Activated naive CD8-positive, alpha-beta T cell treated with anti-CD3 and anti-CD28 coated beads, Interleukin-2, amount 50 U/mL, for 24 hours (primary cell): ENCODE data around the gene ARID1B.
A peak's percentile ranks its signal among the peaks of the same experiment; 100 is the strongest.
"Not testable (repeated sequence)": the region's sequence is repeated elsewhere in the genome, so short reads cannot be mapped to it uniquely, and the experiment has no call there.

Experiments used
- ATAC-seq: fragments of 150-1000 bp; cut with Tn5 transposase; one replicate; pipeline ENCODE4 v1.10.0; 2021
- DNase-seq: peaks from one replicate; pipeline ENCODE4 v3.0.0; 2021
- H3K27ac Mint-ChIP-seq: one replicate; pipeline ENCODE4 v1.8.0; 2021; ENCODE audit warnings: mild to moderate bottlenecking, mixed read lengths
- H3K27me3 Mint-ChIP-seq: one replicate; pipeline ENCODE4 v1.8.0; 2021; ENCODE audit warnings: mixed read lengths
- H3K36me3 Mint-ChIP-seq: one replicate; pipeline ENCODE4 v1.8.0; 2021; ENCODE audit warnings: low read depth, mixed read lengths
- H3K4me1 Mint-ChIP-seq: one replicate; pipeline ENCODE4 v1.8.0; 2021; ENCODE audit warnings: mixed read lengths
- H3K4me3 Mint-ChIP-seq: one replicate; pipeline ENCODE4 v1.8.0; 2021; ENCODE audit warnings: mild to moderate bottlenecking, moderate library complexity, mixed read lengths
- H3K9me3 Mint-ChIP-seq: one replicate; pipeline ENCODE4 v1.8.0; 2021; ENCODE audit warnings: mixed read lengths

ARID1B gene

GRCh38 chr6:157021993-157022740, 245.0 kb downstream of the ARID1B start:
- peak overlapping the region; percentile 90 for H3K4me3 Mint-ChIP-seq
- peaks cover 9% of the 10 kb centered on the region for H3K9me3 Mint-ChIP-seq
- H3K36me3 Mint-ChIP-seq = peaks cover 5% of the 10 kb centered on the region
- DNase-seq (peak; percentile 85), ATAC-seq (peak; percentile 65)
- peaks cover 64% of the 10 kb centered on the region for H3K4me1 Mint-ChIP-seq
- peak overlapping the region; percentile 98 for H3K27ac Mint-ChIP-seq
- no peaks in the 10 kb centered on the region for H3K27me3 Mint-ChIP-seq

GRCh38 chr6:157023958-157024357, 246.8 kb downstream of the ARID1B start:
- peaks cover 9% of the 10 kb centered on the region for H3K9me3 Mint-ChIP-seq
- H3K27ac Mint-ChIP-seq = no peak overlapping the region
- no peaks in the 10 kb centered on the region for H3K27me3 Mint-ChIP-seq
- ATAC-seq (no peak), DNase-seq (no peak)
- H3K36me3 Mint-ChIP-seq = peaks cover 5% of the 10 kb centered on the region
- no peak overlapping the region for H3K4me3 Mint-ChIP-seq
- peaks cover 54% of the 10 kb centered on the region for H3K4me1 Mint-ChIP-seq

- peaks cover 9% of the 10 kb centered on the region for H3K9me3 Mint-ChIP-seq
- H3K27ac Mint-ChIP-seq = no peak overlapping the region
- H3K27me3 Mint-ChIP-seq = no peaks in the 10 kb centered on the region
- DNase-seq = no peak
- peaks cover 46% of the 10 kb centered on the region for H3K4me1 Mint-ChIP-seq
- no peak overlapping the region for H3K4me3 Mint-ChIP-seq
- ATAC-seq = no peak
- H3K36me3 Mint-ChIP-seq = peaks cover 5% of the 10 kb centered on the region
These were observed 247.6 kb downstream of the ARID1B start for GRCh38 chr6:157024745-157025144.

GRCh38 chr6:157025437-157025836, 248.3 kb downstream of the ARID1B start:
- Mint-ChIP-seq H3K27me3 (no peaks in the 10 kb centered on the region), H3K36me3 (peaks cover 5% of the 10 kb centered on the region), H3K27ac (peak overlapping the region; percentile 35), H3K4me1 (peaks cover 41% of the 10 kb centered on the region), H3K9me3 (peaks cover 9% of the 10 kb centered on the region), H3K4me3 (no peak overlapping the region)
- no peak for ATAC-seq
- no peak for DNase-seq

- no peak for ATAC-seq
- H3K4me1 Mint-ChIP-seq = peaks cover 37% of the 10 kb centered on the region
These were observed 253.0 kb downstream of the ARID1B start for GRCh38 chr6:157029980-157030690.

GRCh38 chr6:157030755-157031154, 253.6 kb downstream of the ARID1B start:
- no peak overlapping the region for H3K27ac Mint-ChIP-seq
- peaks cover under 1% of the 10 kb centered on the region for H3K9me3 Mint-ChIP-seq
- ATAC-seq = no peak
- H3K36me3 Mint-ChIP-seq = peaks cover 3% of the 10 kb centered on the region
- no peak for DNase-seq
- H3K4me1 Mint-ChIP-seq = peaks cover 31% of the 10 kb centered on the region
- no peak overlapping the region for H3K4me3 Mint-ChIP-seq
- no peaks in the 10 kb centered on the region for H3K27me3 Mint-ChIP-seq

More at GRCh38 chr6:157029980-157030690, 253.0 kb downstream of the ARID1B start:
- H3K27me3 Mint-ChIP-seq = no peaks in the 10 kb centered on the region
- H3K27ac Mint-ChIP-seq = no peak overlapping the region
- peaks cover 7% of the 10 kb centered on the region for H3K9me3 Mint-ChIP-seq
- no peak for DNase-seq
- H3K4me3 Mint-ChIP-seq = no peak overlapping the region
- peaks cover 3% of the 10 kb centered on the region for H3K36me3 Mint-ChIP-seq

- DNase-seq = no peak
- H3K9me3 Mint-ChIP-seq = no peaks in the 10 kb centered on the region
- H3K27ac Mint-ChIP-seq = no peak overlapping the region
- peak overlapping the region; percentile 82 for H3K4me3 Mint-ChIP-seq
- H3K27me3 Mint-ChIP-seq = no peaks in the 10 kb centered on the region
- no peak for ATAC-seq
- peaks cover 20% of the 10 kb centered on the region for H3K4me1 Mint-ChIP-seq
- no peaks in the 10 kb centered on the region for H3K36me3 Mint-ChIP-seq
These were observed 255.7 kb downstream of the ARID1B start for GRCh38 chr6:157032923-157033322.

- no peak for DNase-seq
- Mint-ChIP-seq H3K4me1 (peaks cover 20% of the 10 kb centered on the region), H3K36me3 (no peaks in the 10 kb centered on the region), H3K9me3 (no peaks in the 10 kb centered on the region), H3K4me3 (peak overlapping the region; percentile 82), H3K27ac (peak overlapping the region; percentile 78), H3K27me3 (no peaks in the 10 kb centered on the region)
- no peak for ATAC-seq
These were observed 256.4 kb downstream of the ARID1B start for GRCh38 chr6:157033428-157034140.

GRCh38 chr6:157034436-157035230, 257.5 kb downstream of the ARID1B start:
- H3K4me3 Mint-ChIP-seq = peak overlapping the region; percentile 82
- DNase-seq (no peak), ATAC-seq (peak; percentile 46)
- peaks cover 20% of the 10 kb centered on the region for H3K4me1 Mint-ChIP-seq
- H3K9me3 Mint-ChIP-seq = no peaks in the 10 kb centered on the region
- peak overlapping the region; percentile 52 for H3K27ac Mint-ChIP-seq
- H3K36me3 Mint-ChIP-seq = no peaks in the 10 kb centered on the region
- H3K27me3 Mint-ChIP-seq = no peaks in the 10 kb centered on the region

GRCh38 chr6:157035546-157035945, 258.4 kb downstream of the ARID1B start:
- no peak overlapping the region for H3K4me3 Mint-ChIP-seq
- H3K9me3 Mint-ChIP-seq = no peaks in the 10 kb centered on the region
- H3K27ac Mint-ChIP-seq = no peak overlapping the region
- no peak for ATAC-seq
- peaks cover 20% of the 10 kb centered on the region for H3K4me1 Mint-ChIP-seq
- H3K27me3 Mint-ChIP-seq = no peaks in the 10 kb centered on the region
- DNase-seq = no peak
- no peaks in the 10 kb centered on the region for H3K36me3 Mint-ChIP-seq

GRCh38 chr6:157036245-157036711, 259.1 kb downstream of the ARID1B start:
- no peak overlapping the region for H3K4me3 Mint-ChIP-seq
- no peaks in the 10 kb centered on the region for H3K27me3 Mint-ChIP-seq
- H3K36me3 Mint-ChIP-seq = no peaks in the 10 kb centered on the region
- ATAC-seq (no peak), DNase-seq (no peak)
- H3K27ac Mint-ChIP-seq = no peak overlapping the region
- no peaks in the 10 kb centered on the region for H3K9me3 Mint-ChIP-seq
- H3K4me1 Mint-ChIP-seq = peaks cover 20% of the 10 kb centered on the region

- peaks cover 20% of the 10 kb centered on the region for H3K4me1 Mint-ChIP-seq
- H3K9me3 Mint-ChIP-seq = no peaks in the 10 kb centered on the region
- H3K4me3 Mint-ChIP-seq = no peak overlapping the region
- ATAC-seq (no peak), DNase-seq (no peak)
- H3K27ac Mint-ChIP-seq = no peak overlapping the region
- H3K36me3 Mint-ChIP-seq = peaks cover 3% of the 10 kb centered on the region
- H3K27me3 Mint-ChIP-seq = no peaks in the 10 kb centered on the region
These were observed 260.0 kb downstream of the ARID1B start for GRCh38 chr6:157037165-157037564.

GRCh38 chr6:157038610-157039009, 261.4 kb downstream of the ARID1B start:
- Mint-ChIP-seq H3K36me3 (peaks cover 3% of the 10 kb centered on the region), H3K4me1 (peaks cover 13% of the 10 kb centered on the region)

GRCh38 chr6:157039639-157040038, 262.5 kb downstream of the ARID1B start:
- not testable (repeated sequence) for H3K4me1 Mint-ChIP-seq, H3K27me3 Mint-ChIP-seq, ATAC-seq, H3K4me3 Mint-ChIP-seq, H3K27ac Mint-ChIP-seq, H3K9me3 Mint-ChIP-seq, DNase-seq, H3K36me3 Mint-ChIP-seq

More at GRCh38 chr6:157038610-157039009, 261.4 kb downstream of the ARID1B start:
- ATAC-seq = no peak
- no peak overlapping the region for H3K4me3 Mint-ChIP-seq
- no peak for DNase-seq
- no peaks in the 10 kb centered on the region for H3K9me3 Mint-ChIP-seq
- no peak overlapping the region for H3K27ac Mint-ChIP-seq
- no peaks in the 10 kb centered on the region for H3K27me3 Mint-ChIP-seq
